A172 (cell line): Measurements from ENCODE around the gene TAAR1. TPM values are rescaled to one million over a fixed set of nuclear protein-coding genes. Genes with fewer than 3 reads are reported as not detected.
"Not testable (repeated sequence)": the region's sequence is repeated elsewhere in the genome, so short reads cannot be mapped to it uniquely, and the experiment has no call there.

ENCODE experiments used
- DNase-seq: peaks from one replicate; pipeline ENCODE4 v3.0.0-alpha.2; 2015; ENCODE audit warnings: low spot score
- total RNA-seq: library from RNA; depleted of rRNA; stranded (reverse); fragments of >200 nt; shearing (Covaris generic); gene quantifications from 2 replicates; pipeline ENCODE4 v1.2.3, GENCODE V29; 2014

TAAR1 gene
- total RNA-seq, 1 experiment from 2014 or later = not detected

GRCh38 chr6:132661906-132662305, 2.9 kb upstream of the TAAR1 start:
- DNase-seq = no peak

DNA sequence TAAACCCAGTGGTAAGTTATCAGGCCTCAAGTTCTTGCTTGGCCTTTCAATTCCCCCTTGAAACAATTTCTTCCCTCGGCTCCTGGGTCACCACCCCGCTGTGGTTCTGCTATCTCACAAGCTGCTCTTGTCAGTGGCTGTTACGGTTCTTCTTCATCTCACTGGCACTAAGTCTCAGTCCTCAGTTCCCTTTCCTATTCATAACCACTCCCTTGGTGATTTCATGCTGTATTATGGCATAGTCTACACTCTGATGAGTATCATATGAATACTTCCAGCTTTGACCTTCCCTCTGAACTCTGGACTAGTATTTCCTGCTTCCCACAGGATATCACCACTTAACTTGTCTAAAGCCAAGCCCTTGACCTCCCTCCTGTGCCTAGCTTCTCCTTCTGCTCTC, 7.9 kb downstream of the TAAR1 start:
- no peak for DNase-seq

DNA sequence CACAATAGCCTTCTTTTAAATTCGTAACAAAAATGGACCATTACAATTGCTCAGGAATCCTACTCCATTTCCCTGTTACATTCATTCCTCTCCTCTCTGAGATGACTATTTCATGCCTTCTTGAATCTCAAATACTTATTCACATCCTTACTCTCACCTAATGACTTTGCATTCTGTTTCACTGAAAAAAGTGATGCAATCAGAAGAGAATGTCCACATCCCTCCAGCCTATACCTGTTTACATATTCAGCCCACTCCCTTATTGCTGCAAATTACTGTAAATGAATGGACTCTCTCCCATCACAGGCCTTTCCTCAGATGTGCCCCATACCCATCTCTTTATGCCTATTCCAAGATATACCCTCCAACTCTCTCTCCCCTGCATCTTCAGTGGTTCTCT, 8.6 kb downstream of the TAAR1 start:
- DNase-seq = no peak

GRCh38 chr6:132648828-132649227, 10.2 kb downstream of the TAAR1 start:
- no peak for DNase-seq

GRCh38 chr6:132648356-132648755, 10.6 kb downstream of the TAAR1 start:
- peak; percentile 25 for DNase-seq

DNA sequence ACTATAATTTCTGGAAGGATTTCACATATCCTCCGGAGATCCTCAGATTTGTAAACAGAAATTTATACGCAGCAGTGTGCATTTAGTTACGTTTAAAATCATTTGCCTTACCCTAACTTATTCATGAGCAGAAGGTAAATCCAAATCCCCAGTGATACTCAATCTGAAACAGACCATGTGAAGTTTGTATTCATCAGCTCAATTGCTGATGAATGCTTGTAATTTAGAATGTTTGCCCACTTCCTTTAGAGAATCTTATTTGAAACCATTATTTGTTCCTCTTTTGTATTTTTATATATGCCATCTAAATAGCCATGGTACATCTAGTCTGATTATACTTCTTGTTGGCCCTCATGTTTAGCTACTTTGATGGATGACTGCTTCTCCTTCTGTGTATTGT, 15.4 kb downstream of the TAAR1 start:
- DNase-seq = no peak

DNA sequence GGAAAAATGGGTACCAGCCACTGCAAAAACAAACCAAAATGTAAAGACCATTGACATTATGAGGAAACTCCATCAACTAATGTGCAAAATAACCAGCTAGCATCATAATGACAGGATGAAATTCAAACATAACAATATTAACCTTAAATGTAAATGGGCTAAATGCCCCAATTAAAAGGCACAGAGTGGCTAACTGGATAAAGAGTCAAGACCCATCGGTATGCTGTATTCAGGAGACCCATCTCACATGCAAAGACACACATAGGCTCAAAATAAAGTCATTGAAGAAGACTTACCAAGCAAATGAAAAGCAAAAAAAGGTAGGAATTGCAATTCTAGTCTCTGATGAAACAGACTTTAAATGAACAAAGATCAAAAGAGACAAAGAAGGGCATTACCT, 21.8 kb downstream of the TAAR1 start:
- not testable (repeated sequence) for DNase-seq

DNA sequence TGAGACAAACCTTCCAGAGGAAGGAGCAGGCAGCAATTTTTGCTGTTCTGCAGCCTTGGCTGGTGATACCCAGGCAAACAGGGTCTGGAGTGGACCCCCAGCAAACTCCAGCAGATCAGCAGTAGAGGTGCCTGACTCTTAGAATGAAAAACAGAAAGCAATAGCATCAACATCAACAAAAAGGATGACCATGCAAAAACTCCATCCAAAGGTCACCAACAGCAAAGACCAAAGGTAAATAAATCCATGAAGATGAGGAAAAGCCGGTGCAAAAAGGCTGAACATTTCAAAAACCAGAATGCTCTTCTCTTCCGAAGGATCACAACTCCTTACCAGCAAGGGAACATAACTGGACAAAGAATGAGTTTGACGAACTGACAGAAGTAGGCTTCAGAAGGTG, 23.1 kb downstream of the TAAR1 start:
- not testable (repeated sequence) for DNase-seq

DNA sequence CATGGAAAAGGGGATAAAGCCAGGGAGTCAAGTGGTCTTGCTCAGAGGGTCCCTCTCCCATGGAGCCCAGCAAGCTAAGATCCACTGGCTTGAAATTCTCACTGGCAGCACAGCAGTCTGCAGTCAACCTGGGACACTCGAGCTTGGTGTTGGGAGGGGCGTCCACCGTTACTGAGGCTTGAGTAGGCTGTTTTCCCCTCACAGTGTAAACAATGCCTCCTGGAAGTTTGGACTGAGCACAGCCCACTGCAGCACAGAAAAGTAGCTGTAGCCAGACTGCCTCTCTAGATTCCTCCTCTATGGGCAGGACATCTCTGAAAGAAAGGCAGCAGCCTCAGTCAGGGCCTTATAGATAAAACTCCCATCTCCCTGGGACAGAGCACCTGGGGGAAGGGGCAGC, 23.7 kb downstream of the TAAR1 start:
- DNase-seq = not testable (repeated sequence)

- DNase-seq = no peak
Observed at GRCh38 chr6:132634796-132635195, 24.2 kb downstream of the TAAR1 start.

- no peak for DNase-seq
Observed at GRCh38 chr6:132633362-132633761, 25.6 kb downstream of the TAAR1 start.

GRCh38 chr6:132624175-132624574, 34.8 kb downstream of the TAAR1 start, which contains the start of gene TAAR2:
Gene TAAR2, minus strand, starts transcription at chr6:132624275. Its CDS starts 0 bp downstream, at chr6:132624275.
- no peak for DNase-seq

DNA sequence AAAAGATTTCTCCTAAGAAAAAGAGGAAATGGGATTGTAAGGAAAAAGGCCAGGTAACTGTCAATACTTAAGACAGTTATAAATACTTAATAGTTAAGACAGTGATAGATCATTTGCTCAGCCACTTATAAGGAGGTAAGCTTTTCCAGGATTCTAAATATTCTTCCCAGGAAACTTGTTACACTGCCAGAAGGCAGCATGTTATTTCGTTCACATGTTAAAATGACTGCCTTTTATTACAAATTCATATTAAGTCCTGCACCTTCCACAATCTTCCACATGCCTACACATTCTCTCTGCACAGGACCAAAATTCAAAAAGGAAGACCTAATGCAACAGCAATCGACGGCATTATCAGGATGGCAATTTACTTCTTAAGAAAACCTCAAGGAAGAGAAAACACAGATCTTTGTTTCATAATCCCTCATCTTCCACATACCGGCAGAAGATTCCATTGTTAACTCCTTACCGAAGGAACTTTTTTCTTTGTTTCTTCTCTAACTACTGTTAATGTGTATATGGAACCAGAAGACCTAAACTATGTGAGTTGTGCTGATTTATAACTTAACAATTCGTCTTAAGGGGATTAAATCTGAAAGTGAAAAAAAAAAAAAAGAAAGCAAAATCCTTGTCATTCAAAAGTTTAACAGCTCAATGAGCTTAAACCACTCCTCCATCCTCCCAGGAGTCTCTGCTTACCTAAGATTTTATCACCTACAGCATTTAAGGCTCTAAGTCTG, 35.7 kb downstream of the TAAR1 start:
- DNase-seq = no peak

DNA sequence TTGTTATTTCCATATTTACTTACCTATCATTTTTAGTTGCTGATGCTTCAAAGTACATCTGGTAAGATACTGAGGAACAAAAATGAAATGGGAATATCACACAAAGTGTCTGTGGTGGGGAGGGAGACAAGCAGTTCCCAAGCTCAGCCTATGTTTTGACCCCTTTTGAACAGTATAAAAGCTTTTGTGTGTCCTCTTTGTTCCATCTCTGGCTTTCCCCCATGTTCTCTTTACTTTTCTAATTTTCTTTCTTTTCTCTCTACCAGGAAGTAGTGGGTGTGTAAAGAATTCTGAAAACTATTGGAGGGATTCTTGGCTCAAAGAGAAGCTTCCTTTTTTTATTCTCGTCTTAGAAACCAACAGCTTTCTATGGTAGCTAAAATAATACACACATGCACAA, 42.3 kb downstream of the TAAR1 start:
- DNase-seq = no peak

GRCh38 chr6:132614554-132614953, 44.4 kb downstream of the TAAR1 start:
- no peak for DNase-seq

- no peak for DNase-seq
Observed at GRCh38 chr6:132612449-132613108, 46.4 kb downstream of the TAAR1 start.

DNA sequence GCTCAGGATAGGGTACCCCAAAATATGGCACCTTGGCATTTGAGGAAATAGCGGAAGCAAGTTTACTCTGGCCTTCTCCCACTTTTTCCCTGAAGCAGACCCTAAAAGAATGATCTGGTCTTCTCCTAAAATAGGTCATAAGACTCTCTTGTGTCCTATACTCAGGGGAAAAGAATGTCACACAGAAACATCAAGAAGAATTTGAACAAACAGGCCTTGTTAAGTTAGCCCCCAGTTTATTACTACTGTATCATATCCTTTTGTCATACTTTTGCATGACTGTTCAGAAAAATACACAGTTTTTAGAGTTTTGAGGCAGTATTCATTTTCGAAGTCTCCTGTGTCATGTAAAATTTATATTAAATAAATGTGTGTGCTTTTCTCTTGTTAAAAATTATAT, 47.4 kb downstream of the TAAR1 start:
- DNase-seq = no peak

- DNase-seq = no peak
Observed at GRCh38 chr6:132607544-132608233, 51.3 kb downstream of the TAAR1 start.

GRCh38 chr6:132604635-132605152, 54.3 kb downstream of the TAAR1 start:
- DNase-seq = no peak

DNA sequence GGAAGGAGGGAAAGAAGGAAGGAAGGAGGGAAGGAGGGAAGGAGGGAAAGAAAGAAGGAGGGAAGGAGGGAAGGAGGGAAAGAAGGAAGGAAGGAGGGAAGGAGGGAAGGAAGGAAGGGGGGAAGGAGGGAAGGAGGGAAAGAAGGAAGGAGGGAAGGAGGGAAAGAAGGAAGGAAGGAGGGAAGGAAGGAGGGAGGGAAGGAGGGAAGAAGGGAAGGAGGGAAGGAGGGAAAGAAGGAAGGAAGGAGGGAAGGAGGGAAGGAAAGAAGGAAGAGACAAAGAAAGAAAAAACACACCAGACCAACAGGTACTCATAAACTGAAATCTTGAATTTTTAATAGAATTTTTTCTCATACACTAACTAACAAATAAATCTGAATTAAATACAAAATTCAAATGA, 58.1 kb downstream of the TAAR1 start:
- DNase-seq = not testable (repeated sequence)

GRCh38 chr6:132598473-132598872, 60.5 kb downstream of the TAAR1 start:
- peak; percentile 2 for DNase-seq

- no peak for DNase-seq
Observed at GRCh38 chr6:132596201-132596600, 62.8 kb downstream of the TAAR1 start.
